SK-MEL-5 (cell line): ENCODE measurements around the gene CTNNA3. TPM values are rescaled to one million over a fixed set of nuclear protein-coding genes. Genes with fewer than 3 reads are reported as not detected.

Experiments used
- DNase-seq: peaks from one replicate; pipeline ENCODE4 v3.0.0-alpha.2; 2016; ENCODE audit warnings: low read depth, low spot score
- in situ Hi-C: cut with HindIII; loops from 2 replicates; pipeline ENCODE4 v1.10.0; 2016; ENCODE audit warnings: low sequenced_read_pairs, high pct_unique_total_duplicates, low pct_unique_long_range_greater_than_20kb
- total RNA-seq: library from RNA; depleted of rRNA; stranded (reverse); fragments of >200 nt; shearing (Covaris generic); gene quantifications from 2 replicates; pipeline ENCODE4 v1.2.3, GENCODE V29; 2014

The CTNNA3 gene
- total RNA-seq, 1 experiment from 2014 or later, result not detected

DNA sequence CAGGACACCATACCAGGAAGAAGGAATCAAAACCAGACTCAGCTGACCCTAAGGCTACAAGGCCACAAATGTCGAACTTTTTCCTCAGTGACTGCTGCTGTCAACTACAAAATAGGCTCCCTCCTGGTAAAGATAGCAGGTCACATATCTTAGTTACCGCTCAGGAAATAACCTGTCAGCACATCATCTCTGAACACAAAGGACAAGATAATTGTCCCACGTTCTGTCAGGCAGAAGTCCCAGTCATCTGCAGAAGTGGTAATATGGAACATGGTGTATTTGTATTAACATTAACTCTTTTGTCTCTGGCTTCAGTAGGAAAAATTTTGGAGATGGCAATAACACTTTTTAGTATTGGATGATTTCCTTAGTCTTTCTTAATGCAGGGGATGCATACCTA, 1400.4 kb downstream of the CTNNA3 start:
- no peak for DNase-seq
- in situ Hi-C loops, result no loop called here

DNA sequence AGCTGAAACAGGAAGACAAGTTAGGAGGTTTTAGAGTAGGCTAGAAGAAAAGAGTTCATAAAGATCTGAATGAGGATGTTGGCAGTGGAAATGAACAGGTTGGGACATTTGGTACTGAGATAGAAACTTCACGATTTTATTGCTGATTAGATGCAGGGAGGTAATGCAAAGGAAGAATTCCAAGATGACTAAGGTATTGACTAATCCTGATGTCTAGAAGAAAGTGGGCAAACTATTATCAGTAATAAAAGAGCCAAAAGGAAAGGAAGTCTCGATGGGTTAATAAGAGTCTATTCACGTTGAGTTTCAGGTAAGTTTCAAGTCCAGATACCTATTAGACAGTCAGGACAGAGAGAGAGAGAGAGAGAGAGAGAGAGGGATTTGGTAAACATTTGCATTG, 1401.5 kb downstream of the CTNNA3 start:
- DNase-seq, result no peak
- in situ Hi-C loops, result no loop called here

DNA sequence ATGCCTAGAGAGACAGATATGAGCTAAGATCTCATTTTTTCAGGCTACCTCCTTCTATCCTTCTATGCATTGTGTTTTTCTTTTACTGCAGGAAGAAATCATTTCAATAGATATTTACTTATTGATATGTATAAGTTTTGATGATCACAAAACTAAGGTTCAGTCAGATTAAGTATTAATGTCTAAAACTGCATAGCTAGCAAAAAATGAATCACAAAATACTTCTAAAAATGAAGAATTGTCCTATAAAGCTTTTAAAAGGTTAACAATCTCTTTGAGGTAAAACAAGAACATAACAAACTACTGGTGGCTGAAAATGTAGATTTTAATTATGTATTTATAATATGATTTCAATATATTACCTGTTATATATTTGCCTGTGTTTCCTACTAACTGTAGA, 1403.1 kb downstream of the CTNNA3 start:
- DNase-seq, result no peak
- in situ Hi-C loops, result no loop called here

DNA sequence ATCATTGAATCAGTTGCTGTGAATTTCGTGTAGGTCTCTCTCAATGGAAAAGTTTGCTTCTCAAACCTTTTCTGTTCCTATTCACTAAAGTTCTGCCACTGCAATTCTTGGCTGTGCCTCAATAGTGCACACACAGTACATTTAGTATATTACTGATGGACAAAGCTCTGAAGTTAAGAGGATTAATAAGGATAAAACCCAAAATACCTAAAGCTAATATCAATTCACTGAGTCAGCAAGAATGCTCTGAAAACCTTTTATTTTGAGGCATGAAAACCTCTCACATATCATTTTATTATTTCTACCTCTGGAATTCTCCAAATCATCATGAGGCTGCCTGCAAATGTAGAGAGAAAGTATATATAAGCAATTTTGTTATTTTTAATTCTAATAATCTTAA, 1403.5 kb downstream of the CTNNA3 start:
- no peak for DNase-seq
- in situ Hi-C loops, result no loop called here

DNA sequence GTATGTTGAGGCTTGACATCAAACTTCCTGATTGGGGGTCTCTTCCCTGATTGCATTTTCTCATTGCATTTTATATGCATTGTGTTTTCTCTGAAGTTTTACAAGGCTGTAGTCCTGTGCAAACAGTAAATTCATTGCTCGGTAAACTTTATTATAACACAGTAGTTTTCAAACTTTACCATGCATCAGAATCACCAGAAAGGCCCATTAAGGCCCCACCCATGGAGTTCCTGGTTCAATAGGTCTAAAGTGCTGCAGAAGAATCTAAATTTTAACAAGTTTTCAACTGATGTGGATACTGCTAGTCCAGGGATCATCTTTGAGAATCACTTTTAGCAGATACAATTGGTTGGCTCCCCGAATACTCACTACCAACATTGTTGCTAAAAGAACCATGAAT, 1404.9 kb downstream of the CTNNA3 start:
- in situ Hi-C loops, result no loop called here
- no peak for DNase-seq

DNA sequence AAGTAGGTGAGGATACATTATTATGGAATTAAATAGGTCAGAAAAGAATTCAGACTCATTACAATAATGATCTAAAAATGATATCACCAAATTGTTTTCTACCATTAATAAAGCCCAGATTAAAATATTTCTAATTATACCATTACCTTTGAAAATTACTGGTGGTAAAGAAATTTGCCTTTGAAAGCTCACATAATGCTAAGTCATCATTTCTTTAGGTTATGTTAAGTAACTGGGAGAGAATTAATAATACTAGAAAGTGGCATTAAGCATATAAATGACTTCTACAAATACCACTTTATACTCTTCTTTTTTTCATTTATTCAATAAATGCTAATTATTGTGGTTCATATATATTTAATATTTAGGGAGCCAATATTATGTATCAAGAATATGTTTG, 1411.4 kb downstream of the CTNNA3 start:
- no peak for DNase-seq
- in situ Hi-C loops, result no loop called here

DNA sequence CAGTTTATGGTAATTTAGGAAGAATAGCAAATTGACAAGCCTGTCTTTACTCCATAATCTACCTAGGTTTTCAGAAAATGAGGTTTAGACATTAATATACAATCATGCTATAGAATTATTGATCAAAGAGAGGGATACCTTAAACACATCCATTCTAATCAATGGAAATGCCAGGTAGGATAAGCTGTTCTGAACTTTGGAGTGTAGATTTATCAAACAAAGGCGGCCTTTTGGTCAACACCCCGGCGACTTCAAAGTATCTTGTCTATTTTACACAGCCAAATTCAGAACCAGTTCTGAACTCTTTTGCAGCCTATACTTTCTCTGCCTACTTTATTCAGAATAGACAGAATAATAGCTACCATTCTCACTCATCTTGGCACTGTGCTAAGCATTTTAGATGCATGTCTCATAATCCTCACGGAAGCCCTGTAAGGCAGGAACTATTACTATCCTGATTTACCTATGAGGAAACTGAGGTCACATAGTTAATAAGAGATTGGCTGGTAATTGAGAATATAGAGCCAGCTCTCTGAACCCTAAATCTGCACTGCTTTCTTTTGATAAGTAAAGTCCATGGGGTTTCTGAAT, 1412.0 kb downstream of the CTNNA3 start:
- in situ Hi-C loops, result no loop called here
- DNase-seq, result no peak

DNA sequence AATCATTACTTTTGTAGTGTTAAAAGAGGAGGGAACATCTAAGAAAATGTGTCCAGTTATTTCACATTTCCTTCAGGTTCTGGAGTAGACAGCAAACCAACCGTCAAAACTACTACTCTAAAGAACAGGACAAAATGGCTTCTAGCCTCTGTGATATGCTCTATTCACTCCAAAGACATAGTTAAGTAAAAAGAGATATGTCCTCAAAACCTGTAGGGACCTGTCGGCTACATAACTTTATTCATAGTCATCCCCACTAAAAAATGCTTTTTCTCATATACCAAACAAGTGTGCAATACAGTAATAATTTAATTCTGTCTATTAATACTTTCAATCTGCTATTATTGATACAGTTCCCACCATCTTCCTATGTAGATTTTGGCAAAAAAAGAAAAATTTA, 1412.9 kb downstream of the CTNNA3 start:
- in situ Hi-C loops, result no loop called here
- DNase-seq, result no peak

DNA sequence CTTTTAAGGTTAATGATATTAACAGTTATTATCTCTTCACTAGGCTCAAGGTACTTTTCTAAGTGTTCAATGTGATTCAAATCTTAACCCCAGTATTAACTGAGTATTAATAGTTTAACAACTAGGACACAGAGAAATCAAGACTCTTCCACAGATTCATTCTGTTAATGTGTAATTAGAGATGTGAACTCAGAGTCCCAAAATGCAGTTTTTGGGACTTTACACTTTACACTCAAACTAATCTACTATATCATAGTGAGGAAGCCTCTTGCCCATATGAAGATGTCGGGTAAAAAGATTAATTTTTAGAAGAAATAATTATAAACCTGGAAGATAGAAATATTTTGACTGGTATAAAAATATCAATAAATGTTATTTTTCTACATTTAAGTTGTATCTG, 1414.7 kb downstream of the CTNNA3 start:
- in situ Hi-C loops, result no loop called here
- no peak for DNase-seq

DNA sequence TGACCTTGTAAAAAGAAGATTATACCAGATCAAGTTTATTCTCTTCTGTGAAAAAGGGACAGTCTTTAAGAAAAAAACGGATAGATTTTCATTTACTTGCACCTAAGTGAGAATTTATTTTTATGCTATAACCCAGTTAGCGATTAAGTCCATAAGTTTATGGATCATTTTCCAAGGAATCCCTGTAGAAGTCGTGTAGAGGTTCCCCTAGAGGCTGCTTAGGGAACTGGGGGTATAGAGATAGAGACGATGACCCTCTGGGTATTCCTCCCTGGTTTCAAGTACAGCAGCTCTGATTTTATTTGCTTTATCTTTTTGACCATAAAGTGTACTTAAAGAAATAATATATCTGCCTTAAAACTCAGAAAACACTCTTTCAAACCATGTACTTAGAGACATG, 1418.5 kb downstream of the CTNNA3 start:
- no peak for DNase-seq
- in situ Hi-C loops, result no loop called here

DNA sequence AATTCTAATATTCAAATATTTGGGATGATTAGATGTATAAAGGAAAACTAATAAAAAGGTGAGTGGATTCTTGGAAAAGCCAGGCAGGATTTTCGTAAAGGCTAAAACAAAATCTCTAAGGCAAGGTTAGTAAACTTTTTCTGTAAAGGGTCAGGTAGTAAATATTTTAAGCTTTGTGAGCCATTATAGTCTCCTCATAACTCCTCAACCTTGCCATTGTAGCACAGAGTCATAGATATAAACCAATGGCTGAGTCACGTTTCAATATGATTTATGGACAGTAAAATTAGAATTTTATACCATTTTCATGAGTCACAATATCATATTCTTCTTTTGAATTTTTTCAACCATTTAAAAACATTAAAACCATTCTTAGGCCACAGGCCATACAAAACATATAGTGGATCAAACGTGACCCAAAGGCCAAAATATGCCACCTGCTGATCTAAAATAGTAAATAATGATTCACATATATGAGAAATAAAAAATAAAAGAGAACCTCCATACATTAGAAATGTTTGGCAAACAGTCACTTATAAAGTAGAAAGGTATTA, 1422.0 kb downstream of the CTNNA3 start:
- no peak for DNase-seq
- in situ Hi-C loops, result no loop called here

DNA sequence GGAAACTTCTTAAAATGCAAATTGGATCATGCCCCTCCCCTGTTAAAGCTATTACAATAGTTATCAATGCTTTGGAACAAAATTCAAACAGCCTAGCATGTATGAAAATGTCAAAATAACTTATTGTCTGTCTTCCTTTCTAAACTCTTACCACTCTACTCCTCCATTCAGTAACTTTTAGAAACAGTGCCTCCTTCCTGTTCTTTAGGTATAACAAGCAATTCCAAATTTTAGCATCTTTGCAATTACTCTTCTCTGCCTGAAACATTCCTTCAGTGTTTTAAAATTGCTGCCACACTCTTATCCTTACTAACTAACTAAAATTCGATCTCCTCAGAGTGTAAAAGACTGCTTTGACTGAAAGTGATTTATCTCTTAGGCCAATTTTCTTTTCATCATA, 1430.6 kb downstream of the CTNNA3 start:
- in situ Hi-C loops, result no loop called here
- DNase-seq, result no peak

DNA sequence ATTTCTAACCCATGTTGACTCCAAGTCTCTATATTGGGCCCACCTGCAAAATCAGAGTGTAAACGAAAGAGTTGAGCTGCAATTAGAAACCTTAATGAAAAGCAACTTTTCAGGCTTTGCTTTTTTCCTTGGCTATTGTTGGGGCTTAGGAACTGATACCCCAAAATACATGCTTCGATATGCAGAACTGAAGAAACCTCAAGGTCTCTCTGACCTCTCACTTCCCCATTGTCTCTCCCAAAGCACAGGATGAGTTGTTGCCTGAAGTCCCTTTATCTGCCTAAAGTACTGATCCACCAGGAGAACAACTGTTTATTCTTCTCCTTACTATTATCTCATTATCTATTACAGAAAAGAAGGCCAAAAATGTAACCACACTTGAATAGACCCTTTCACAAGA, 1436.2 kb downstream of the CTNNA3 start:
- in situ Hi-C loops, result no loop called here
- no peak for DNase-seq

DNA sequence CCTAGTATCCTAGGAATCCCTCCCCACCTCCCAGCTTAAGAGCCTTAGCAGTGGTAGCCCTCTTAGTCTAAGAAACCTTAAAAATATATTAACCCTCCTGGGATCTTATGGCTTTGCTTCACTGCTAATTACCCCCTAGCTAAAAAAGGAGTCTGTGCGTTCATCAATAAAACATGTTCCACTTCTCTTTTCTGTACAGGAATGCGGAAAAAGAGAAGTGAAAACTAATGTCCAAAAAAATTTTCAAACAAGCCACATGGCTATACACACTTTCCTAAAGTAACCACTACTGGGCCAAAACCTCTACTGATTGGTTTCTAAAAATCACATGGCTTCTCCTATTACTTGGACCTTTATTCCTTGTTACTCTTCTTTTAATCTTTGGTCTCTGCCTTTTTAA, 1437.3 kb downstream of the CTNNA3 start:
- no peak for DNase-seq
- in situ Hi-C loops, result no loop called here

DNA sequence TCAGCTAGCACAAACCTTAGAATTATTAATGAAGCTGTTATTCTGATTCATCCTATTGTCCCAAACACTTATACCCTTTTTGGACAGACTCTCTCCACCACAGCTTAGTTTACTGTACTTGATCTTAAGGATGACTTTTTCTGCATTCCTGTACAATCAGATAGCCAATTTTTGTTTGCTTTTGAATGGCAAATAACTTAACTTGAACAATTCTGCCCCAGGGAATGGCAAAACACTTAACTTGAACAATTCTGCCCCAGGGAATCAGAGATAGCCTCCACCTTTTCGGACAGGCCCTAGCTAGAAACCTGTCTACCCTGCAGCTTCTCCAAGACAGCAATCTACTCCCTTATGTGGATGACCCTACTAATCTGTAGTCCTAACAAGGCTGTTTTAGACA, 1438.2 kb downstream of the CTNNA3 start:
- in situ Hi-C loops, result no loop called here
- no peak for DNase-seq

DNA sequence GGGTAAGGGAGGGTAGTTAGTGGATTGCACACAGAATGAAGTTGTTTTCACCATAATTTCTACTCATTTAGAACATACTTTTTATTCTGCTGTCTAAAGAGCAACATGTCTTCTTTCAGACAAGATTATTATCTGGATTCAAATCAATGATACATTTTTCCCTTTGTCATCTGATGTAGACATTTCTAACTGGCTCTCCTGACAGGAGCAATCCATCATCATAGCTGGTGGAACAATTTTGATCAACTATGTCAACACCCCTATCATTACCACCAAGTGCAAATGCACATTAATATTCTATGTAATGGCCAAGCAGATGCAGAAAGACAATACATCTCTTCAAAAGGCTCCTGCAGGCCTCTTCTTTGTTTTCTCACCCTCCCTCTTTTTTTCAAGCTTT, 1443.0 kb downstream of the CTNNA3 start:
- in situ Hi-C loops, result no loop called here
- no peak for DNase-seq

DNA sequence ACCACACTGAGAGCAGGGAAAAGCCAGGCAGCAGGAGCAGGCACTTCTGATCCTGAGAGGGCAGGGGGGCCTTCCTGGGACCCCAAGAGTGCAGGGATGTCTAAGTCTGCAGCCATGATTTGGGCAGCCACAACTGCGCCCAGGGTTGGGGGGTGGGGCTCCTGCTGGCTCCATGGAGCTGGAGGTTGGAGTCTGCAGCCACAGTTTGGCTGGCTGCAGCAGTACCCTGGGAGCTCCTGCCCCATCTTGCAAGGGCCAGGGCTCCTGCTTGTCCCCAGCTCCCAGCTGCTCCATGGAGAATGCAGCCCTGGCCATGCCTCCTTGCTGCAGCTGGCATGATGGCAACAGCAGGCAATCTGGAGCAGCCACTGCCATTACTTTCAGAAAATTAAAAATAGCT, 1449.8 kb downstream of the CTNNA3 start:
- in situ Hi-C loops, result no loop called here
- DNase-seq, result no peak

DNA sequence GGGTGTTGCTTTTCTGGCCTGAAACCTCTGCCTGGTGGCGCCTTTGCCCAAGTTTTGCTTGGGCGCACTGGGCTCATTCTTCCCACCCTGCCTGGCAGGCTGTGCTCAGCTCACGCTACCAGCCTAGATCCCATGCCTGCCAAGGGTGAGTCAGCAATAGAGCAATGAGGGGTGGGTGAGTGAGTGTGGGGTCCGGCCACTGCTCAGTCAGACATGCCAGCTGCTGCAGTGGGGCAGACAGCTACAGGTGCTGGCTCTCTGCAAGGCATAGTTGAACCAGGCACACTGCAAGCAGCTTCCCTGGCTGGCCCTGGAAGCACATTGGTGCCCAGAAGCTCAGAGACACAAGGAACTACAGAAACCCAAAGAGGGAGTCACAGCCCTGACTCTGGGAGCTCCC, 1451.0 kb downstream of the CTNNA3 start:
- in situ Hi-C loops, result no loop called here

DNA sequence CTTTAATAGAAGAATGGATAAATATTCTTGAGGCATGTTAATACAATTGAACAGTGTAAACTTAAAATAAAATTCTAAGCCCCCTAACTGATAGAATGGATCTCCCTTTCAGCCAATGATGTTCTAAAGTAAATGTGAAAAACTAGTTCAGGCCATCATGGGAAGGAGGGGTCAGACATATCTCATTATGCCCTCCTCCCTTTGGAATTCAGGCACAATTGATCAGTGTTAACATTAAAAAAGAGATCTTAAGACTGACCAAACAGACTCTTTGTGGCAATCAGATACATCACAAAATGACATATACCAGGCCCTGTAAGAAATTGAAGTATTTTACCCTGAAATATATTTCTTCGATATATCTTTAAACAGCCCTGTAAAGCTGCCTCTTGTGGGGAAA, 1453.1 kb downstream of the CTNNA3 start:
- DNase-seq, result no peak
- in situ Hi-C loops, result no loop called here

More for the DNA sequence above, 1451.0 kb downstream of the CTNNA3 start:
- no peak for DNase-seq

DNA sequence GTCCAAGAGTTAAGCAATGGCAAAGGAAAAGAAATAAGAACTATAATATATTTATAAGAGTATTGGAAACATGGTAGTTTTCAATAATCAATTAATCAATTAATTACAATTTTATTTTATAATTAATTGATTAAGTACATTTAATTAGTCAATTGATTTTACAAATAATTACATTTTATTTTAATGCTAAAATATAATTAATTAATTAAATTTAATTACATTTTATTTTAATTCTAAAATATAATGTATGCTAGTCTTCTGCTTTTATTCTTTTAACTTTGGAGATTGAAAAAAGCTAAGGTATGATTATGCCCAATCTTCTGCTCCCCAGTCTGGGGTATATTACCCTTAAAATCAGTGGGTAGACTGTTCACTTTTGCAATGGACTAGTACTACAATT, 1456.9 kb downstream of the CTNNA3 start:
- no peak for DNase-seq
- in situ Hi-C loops, result no loop called here
